ENCODE results near the gene CCDC102A. TPM values are rescaled to one million over a fixed set of nuclear protein-coding genes. Genes with fewer than 3 reads are reported as not detected.
"Not testable (repeated sequence)": the region's sequence is repeated elsewhere in the genome, so short reads cannot be mapped to it uniquely, and the experiment has no call there.

Gene CCDC102A
- total RNA-seq, 3 donors from 2014 or later = 1.2 to 16.2 (median 2.5) TPM

GRCh38 chr16:57556941-57557541 lies 20.7 kb upstream of the CCDC102A start:
- TF ChIP-seq, protein P1, sequence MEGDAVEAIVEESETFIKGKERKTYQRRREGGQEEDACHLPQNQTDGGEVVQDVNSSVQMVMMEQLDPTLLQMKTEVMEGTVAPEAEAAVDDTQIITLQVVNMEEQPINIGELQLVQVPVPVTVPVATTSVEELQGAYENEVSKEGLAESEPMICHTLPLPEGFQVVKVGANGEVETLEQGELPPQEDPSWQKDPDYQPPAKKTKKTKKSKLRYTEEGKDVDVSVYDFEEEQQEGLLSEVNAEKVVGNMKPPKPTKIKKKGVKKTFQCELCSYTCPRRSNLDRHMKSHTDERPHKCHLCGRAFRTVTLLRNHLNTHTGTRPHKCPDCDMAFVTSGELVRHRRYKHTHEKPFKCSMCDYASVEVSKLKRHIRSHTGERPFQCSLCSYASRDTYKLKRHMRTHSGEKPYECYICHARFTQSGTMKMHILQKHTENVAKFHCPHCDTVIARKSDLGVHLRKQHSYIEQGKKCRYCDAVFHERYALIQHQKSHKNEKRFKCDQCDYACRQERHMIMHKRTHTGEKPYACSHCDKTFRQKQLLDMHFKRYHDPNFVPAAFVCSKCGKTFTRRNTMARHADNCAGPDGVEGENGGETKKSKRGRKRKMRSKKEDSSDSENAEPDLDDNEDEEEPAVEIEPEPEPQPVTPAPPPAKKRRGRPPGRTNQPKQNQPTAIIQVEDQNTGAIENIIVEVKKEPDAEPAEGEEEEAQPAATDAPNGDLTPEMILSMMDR (IDR thresholded peaks at IDR 0.05) = no peak
- H3K4me3 ChIP-seq = no peak overlapping the region
- DNase-seq (no peak), ATAC-seq (no peak)
- intact Hi-C loops (cut with DNase I, micrococcal nuclease) = no loop called here
- no peaks in the 10 kb centered on the region for H3K36me3 ChIP-seq (ENCODE audit: low read depth)
- H3K9me3 ChIP-seq = no peaks in the 10 kb centered on the region
- no peaks in the 10 kb centered on the region for H3K4me1 ChIP-seq (ENCODE audit: low read depth)

DNA sequence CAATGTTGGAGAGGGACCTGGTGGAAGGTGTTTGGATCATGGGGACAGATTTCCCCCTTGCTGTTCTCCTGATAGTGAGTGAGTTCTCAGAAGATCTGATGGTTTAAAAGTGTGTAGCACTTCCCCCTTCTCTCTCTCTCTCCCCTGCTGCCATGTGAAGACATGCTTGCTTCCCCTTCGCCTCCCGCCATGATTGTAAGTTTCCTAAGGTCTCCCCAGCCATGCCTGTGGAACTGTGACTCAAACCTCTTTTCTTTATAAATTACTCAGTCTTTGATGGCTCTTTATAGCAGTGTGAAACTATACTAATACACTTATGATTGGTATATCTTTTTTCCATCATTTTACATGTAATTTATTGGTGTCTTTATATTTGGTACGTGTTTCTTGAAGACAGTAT lies 19.5 kb upstream of the CCDC102A start:
- Histone ChIP-seq H3K4me1 (ENCODE audit: low read depth) (no peaks in the 10 kb centered on the region), H3K4me3 (no peak overlapping the region), H3K36me3 (ENCODE audit: low read depth) (no peaks in the 10 kb centered on the region), H3K9me3 (no peaks in the 10 kb centered on the region)
- ATAC-seq (no peak), DNase-seq (no peak)
- TF ChIP-seq, protein P1 (IDR thresholded peaks at IDR 0.05) = no peak
- intact Hi-C loops (cut with DNase I, micrococcal nuclease) = no loop called here

DNA sequence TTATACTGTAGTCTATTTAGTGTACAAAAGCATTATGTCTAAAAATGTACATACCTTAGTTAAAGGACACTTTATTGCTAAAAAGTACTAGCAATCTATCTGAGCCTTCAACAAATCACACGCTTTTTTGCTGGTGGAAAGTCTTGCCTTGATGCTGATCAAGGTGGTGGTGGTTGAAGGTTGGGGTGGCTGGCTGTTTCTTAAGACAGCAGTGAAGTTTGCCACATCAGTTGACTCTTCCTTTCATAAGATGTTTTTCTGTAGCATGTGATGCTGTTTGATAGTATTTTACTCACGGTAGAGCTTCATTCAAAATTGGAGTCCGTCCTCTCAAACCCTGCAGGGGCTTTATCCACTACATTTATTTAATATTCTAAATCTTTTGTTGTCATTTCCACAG lies 14.7 kb upstream of the CCDC102A start:
- ATAC-seq (no peak), DNase-seq (no peak)
- Histone ChIP-seq H3K36me3 (ENCODE audit: low read depth) (no peaks in the 10 kb centered on the region), H3K4me1 (ENCODE audit: low read depth) (no peaks in the 10 kb centered on the region), H3K9me3 (no peaks in the 10 kb centered on the region), H3K4me3 (no peak overlapping the region)
- TF ChIP-seq, protein P1 (IDR thresholded peaks at IDR 0.05) = no peak
- intact Hi-C loops (cut with DNase I, micrococcal nuclease) = no loop called here

DNA sequence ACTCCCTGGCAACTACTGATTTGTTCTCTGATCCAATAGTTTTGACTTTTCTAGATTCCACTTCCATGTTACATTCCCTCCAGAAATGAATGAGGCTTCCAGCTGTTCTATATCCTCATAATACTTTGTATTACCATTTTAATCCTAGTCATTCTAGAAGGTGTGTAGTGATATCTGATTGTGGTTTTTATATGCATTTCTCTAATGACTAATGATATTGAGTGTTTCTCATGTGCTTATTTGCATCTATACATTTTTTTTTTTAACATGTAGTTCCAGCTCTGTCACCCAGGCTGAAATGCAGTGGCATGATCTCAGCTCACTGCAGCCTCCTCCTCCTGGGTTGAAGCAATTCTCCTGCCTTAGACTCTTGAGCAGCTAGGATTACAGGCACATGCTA lies 13.4 kb upstream of the CCDC102A start:
- TF ChIP-seq, protein P1 (IDR thresholded peaks at IDR 0.05) = no peak
- Histone ChIP-seq H3K4me3 (no peak overlapping the region), H3K36me3 (ENCODE audit: low read depth) (no peaks in the 10 kb centered on the region), H3K9me3 (no peaks in the 10 kb centered on the region), H3K4me1 (ENCODE audit: low read depth) (no peaks in the 10 kb centered on the region)
- DNase-seq = no peak
- no peak for ATAC-seq
- intact Hi-C loops (cut with DNase I, micrococcal nuclease) = no loop called here

DNA sequence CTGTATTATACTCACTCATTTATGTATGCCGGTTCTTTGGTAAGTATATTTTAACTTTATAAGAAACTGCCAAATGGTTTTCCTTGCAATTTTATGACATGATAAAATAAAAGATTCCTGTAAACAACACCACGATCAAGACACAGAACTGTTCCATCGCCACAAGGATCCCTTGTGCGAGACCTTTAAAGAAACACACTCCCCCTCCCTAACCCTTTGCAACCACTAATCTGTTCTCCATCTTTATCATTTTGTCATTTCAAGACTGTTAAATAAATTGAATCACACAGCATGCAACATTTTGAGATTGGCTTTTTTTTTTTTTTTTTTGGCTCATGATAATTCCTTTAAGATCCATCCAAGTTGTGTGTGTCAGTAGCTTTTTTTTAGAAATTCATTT lies 12.0 kb upstream of the CCDC102A start:
- ATAC-seq (no peak), DNase-seq (no peak)
- no peaks in the 10 kb centered on the region for H3K36me3 ChIP-seq (ENCODE audit: low read depth)
- no peaks in the 10 kb centered on the region for H3K9me3 ChIP-seq
- H3K4me3 ChIP-seq = no peak overlapping the region
- TF ChIP-seq, protein P1 (IDR thresholded peaks at IDR 0.05) = no peak
- intact Hi-C loops (cut with DNase I, micrococcal nuclease) = no loop called here
- no peaks in the 10 kb centered on the region for H3K4me1 ChIP-seq (ENCODE audit: low read depth)

DNA sequence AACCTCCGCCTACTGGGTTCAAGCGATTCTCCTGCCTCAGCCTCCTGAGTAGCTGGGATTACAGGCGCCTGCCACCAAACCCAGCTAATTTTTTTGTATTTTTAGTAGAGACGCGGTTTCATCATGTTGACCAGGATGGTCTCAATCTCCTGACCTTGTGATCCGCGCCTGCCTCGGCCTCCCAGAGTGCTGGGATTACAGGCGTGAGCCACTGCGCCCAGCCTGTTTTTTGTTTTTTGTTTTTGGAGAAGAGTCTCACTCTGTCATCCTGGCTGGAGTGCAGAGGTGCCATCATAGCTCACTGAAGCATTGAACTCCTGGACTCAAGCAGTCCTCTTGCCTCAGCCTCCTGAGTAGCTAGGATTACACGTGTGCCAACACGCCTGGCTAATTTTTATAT lies 11.2 kb upstream of the CCDC102A start:
- DNase-seq; H3K4me1 ChIP-seq (ENCODE audit: low read depth); intact Hi-C loops (cut with DNase I, micrococcal nuclease); H3K36me3 ChIP-seq (ENCODE audit: low read depth); ATAC-seq; H3K9me3 ChIP-seq; H3K4me3 ChIP-seq: not testable (repeated sequence)
